PC-9 (cell line): ENCODE data around the gene ATRN.

Experiments used
- CTCF ChIP-seq: fragments of 200-600 bp; sonication (generic); conservative IDR thresholded peaks from 2 replicates; pipeline ENCODE4 v1.6.1; 2017; ENCODE audit warnings: mixed run types, antibody characterized with exemption, mild to moderate bottlenecking, moderate library complexity
- EZH2 ChIP-seq: fragments of 200-600 bp; sonication (generic); IDR thresholded peaks from 2 replicates; pipeline ENCODE4 v1.8.0; 2017; ENCODE audit warnings: antibody characterized with exemption, low read depth

DNA sequence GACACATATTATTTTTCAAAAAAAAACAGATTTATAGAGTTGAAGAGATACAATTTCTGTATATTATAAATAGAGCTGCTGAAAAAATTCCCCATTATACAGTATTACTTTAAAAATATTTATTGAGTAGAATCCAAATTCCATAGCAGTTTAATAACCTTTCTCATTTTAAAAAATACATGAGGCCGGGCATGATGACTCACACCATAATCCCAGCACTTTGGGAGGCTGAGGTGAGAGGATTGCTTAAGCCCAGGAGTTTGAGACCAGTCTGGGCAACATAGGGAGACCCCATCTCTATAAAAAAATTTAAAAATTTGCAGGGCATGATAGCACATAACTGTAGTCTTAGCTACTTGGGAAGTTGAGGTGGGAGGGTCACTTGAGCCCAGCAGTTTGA, 13.0 kb downstream of the ATRN start:
- TF ChIP-seq CTCF (no peak), EZH2 (no peak)
